ENCODE results near the gene DNAH8.

Gene DNAH8

DNA sequence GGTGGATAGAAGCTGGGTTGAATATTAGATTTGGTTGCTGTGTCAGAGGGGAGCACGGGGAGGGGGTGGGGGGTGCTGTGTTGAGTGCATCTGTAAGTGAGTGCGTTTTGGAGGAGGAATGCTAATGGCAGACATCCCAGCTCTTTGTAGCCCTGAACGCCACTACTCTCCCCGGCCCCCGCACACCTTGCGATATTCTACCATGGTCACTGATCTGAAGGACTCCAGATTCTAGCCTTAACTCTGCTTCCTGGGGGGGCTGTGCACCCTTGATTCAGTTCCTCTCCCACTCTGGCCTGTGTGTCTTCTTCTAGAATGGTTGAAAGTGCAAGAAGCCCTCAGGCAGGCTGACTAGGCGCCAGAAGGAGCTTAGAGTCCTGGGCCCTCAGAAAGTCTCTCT lies 340.6 kb downstream of the DNAH8 start:
- TF ChIP-seq CTCF (IDR thresholded peaks at IDR 0.05; ENCODE audit: insufficient read depth, low read length, missing control alignments), result no peak
- no peak overlapping the region for H3K4me3 ChIP-seq (ENCODE audit: low read depth, low read length)
- ChIA-PET POLR2A (no interaction called here), CTCF (interaction anchor here (1.3 kb wide), 2 partner anchors 12 to 249 kb away, joined by 3 read pairs; no protein-coding TSS in a partner anchor)
- no peak for DNase-seq (ENCODE audit: low read depth, low spot score)

GRCh38 chr6:39056191-39056590 lies 341.1 kb downstream of the DNAH8 start:
- POLR2A ChIA-PET, result no interaction called here
- CTCF ChIA-PET, result interaction anchor here (1.3 kb wide), 1 partner anchor 12 kb away, joined by 3 read pairs; no protein-coding TSS in a partner anchor
- no peak for DNase-seq (ENCODE audit: low read depth, low spot score)
- H3K4me3 ChIP-seq (ENCODE audit: low read depth, low read length), result no peak overlapping the region
- TF ChIP-seq CTCF (IDR thresholded peaks at IDR 0.05; ENCODE audit: insufficient read depth, low read length, missing control alignments), result no peak

DNA sequence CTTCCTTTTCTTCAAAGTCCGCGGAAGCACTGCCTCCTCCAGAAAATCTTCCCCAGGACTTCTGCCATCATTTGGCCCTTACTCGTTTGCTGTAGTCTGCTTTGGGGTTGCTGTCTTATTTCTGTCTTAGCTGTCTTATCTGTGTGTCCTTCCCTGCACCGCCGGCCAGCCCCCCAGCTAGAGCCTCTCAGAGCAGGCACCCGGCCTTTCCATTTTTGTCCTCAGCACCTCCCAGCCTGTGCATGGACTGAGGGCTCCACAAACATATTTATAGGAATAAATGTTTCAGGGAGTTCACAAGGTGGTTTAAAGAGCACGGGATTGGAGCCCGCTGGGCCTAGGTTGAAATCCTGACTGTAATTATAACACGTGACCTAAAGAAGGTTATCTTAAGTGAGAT lies 341.6 kb downstream of the DNAH8 start:
- TF ChIP-seq CTCF (IDR thresholded peaks at IDR 0.05; ENCODE audit: insufficient read depth, low read length, missing control alignments), result no peak
- POLR2A ChIA-PET, result no interaction called here
- CTCF ChIA-PET, result no interaction called here
- no peak for DNase-seq (ENCODE audit: low read depth, low spot score)
- no peak overlapping the region for H3K4me3 ChIP-seq (ENCODE audit: low read depth, low read length)

- ChIA-PET POLR2A (no interaction called here), CTCF (no interaction called here)
- H3K4me3 ChIP-seq (ENCODE audit: low read depth, low read length), result no peak overlapping the region
- DNase-seq (ENCODE audit: low read depth, low spot score), result no peak
- TF ChIP-seq CTCF (IDR thresholded peaks at IDR 0.05; ENCODE audit: insufficient read depth, low read length, missing control alignments), result no peak
Observed at GRCh38 chr6:39057251-39058155, 342.4 kb downstream of the DNAH8 start.

DNA sequence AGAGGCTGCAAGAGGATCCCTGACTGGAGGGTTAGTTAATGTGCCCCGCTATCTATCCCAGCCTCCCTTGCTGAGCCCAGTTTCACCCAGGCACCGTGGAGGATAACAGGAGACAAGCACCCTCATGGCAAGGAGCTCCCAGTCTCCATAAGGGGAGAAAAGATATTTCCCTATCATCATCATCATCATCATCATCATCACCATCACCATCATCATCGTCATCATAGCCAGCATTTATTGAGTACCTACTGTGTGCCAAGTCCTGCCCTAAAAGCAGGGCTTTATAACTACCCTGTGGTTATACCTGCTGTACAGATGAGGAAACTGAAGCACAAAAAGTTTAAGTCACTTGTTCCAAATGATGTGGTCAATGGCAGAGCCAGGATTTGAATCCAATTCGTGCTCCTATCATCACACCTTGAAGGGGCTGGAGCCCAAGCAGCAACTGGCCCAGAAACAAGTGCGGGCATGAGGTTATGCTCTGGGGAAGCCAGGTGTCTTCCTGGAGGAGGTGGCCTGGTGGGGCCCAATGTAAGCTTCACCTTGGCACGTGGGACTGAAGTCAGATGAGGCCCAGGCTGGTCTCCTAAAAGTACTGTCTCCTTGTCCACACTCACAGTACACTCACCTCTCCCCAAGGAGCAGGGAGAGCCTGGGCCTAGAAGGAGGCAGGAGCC lies 343.5 kb downstream of the DNAH8 start:
- POLR2A ChIA-PET, result no interaction called here
- H3K4me3 ChIP-seq (ENCODE audit: low read depth, low read length), result no peak overlapping the region
- CTCF ChIA-PET, result no interaction called here
- no peak for TF ChIP-seq CTCF (IDR thresholded peaks at IDR 0.05; ENCODE audit: insufficient read depth, low read length, missing control alignments)
- no peak for DNase-seq (ENCODE audit: low read depth, low spot score)

Data from AG04449 (cell line).